HG03045 (cell line): Measurements from ENCODE around the gene FAF2.
A peak's percentile ranks its signal among the peaks of the same experiment; 100 is the strongest.
"Not testable (repeated sequence)": the region's sequence is repeated elsewhere in the genome, so short reads cannot be mapped to it uniquely, and the experiment has no call there.

Source experiments
- ATAC-seq: cut with Tn5 transposase; IDR thresholded peaks from one replicate; pipeline ENCODE4 v1.9.1; 2021; ENCODE audit warnings: mild to moderate bottlenecking, moderate library complexity; ENCODE audit not compliant: unreplicated experiment

Gene FAF2

GRCh38 chr5:176416965-176417364, 31.2 kb upstream of the FAF2 start:
- no peak for ATAC-seq

DNA sequence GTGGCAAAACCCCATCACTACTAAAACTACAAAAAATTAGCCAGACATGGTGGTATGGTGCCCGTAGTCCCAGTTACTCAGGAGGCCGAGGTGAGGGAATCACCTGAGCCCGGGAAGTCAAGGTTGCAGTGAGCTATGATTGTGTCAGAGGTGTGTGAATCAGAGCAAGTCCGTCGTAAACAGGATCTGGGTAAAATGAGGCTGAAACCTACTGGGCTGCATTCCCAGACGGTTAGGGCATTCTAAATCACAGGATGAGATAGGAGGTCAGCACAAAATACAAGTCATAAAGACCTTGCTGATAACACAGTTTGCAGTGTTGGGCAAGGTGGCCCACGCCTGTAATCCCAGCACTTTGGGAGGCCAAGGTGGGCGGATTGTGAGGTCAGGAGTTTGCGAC, 29.9 kb upstream of the FAF2 start:
- ATAC-seq: no peak

DNA sequence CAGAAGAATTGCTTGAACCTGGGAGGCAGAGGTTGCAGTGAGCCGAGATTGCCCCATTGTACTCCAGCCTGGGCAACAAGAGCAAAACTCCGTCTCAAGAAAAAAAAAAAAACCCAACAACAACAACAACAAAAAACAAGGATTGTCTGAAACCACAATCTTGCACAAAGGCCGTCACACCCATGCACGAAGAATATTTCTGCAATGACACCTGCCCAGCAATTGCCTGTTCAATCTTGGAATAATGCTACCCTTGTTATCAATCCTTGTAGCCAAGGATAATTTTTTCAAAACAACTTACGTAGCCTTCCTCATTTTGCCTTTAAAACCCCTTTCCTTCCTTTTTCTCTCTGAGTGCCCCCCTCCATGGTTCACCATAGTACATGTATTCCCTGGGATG, 28.1 kb upstream of the FAF2 start:
- ATAC-seq: no peak

DNA sequence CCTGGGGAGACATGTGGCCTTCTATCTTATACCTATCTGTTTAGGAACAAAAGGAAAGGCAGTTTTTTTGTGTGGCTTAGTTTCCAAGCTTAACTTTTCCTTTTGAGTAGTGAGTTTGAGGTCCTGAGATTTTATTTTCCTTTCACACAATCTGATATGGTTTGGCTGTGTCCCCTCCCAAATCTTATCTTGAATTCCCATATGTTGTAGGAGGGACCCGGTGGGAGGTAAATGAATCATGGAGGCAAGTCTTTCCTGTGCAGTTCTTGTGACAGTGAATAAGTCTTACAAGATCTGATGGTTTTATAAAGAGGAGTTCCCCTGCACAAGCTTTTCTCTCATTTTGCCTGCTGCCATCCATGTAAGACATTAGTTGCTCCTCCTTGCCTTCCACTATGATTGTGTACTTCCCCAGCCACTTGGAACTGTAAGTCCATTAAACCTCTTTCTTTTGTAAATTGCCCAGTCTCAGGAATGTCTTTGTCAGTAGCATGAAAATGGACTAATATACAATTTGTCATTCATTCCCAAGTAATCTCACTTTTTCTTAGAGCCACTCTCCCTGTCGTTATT, 27.1 kb upstream of the FAF2 start:
- ATAC-seq: no peak

DNA sequence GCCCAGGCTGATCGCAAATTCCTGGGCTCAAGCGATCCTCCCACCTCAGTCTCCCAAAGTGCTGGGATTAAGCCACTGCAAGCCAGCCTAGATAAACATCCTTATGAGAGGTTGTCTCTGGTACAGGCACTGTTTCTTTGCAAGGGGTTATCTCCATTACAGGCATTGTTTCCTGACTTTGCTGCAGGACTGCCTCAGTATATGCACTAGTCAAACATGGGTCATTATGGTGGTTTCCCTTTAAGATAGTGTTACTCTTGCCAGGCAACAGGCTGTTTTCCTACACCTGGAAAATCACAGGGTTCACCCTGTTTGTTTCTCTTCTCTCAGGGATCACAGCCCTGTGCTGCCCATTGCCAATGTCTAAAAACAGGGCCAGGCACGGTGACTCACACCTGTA, 24.0 kb upstream of the FAF2 start:
- no peak for ATAC-seq

- no peak for ATAC-seq
Observed at GRCh38 chr5:176425138-176425537, 23.0 kb upstream of the FAF2 start.

GRCh38 chr5:176425791-176426190, 22.4 kb upstream of the FAF2 start:
- no peak for ATAC-seq

DNA sequence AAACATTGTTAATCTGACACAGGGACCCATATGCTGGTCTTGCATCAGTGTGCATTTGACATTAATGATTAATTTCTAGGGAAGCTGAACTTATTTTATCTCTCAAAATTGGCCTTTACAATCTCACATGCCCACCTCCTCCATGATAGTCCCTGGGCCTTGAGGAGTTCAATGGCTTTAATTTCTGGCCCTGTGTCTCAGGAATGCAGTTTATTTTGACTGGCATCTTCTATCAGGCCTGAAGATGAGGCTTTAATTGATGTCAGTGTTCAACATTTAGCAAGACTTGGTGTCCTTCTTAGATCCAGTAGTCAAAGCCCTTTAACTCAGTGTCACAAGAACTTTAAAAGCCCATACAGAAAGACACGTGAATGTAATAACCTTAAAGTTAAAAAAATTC, 21.3 kb upstream of the FAF2 start:
- no peak for ATAC-seq

DNA sequence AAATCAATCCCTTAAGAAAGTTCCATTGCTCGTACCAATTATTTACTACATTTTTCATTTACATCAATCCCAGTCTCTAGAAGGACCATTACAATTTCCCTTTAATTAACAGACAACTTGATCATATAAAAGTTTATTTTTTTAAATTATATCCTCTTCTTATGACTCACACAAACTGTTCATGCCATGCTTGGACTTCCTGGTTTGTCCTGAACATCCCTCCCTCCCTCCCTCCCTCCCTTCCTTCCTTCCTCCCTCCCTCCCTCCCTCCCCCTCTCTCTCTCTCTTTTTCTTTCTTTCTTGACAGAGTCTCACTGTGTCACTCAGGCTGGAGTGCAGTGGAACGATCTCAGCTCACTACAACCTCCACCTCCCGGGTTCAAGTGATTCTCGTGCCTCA, 20.2 kb upstream of the FAF2 start:
- ATAC-seq: no peak

DNA sequence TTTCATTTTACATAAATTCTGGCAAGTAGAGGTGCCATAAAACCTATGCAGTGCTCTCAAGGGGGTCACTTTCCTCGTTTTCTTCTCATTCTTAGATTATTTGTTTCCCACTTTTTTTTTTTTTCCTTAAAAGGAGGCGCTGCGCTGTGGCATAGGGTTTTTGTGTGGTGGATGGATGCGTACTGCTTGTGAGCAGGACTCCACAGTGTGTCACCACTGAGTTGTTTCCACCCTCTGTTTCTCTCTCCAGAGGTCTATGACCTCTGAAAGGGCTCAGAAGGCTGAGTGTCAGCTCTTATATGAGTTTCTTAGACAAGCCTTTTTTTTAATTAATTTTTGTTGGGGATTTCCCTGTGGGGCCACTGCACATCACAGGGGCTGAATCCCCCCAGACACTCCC, 18.2 kb upstream of the FAF2 start:
- ATAC-seq: no peak

DNA sequence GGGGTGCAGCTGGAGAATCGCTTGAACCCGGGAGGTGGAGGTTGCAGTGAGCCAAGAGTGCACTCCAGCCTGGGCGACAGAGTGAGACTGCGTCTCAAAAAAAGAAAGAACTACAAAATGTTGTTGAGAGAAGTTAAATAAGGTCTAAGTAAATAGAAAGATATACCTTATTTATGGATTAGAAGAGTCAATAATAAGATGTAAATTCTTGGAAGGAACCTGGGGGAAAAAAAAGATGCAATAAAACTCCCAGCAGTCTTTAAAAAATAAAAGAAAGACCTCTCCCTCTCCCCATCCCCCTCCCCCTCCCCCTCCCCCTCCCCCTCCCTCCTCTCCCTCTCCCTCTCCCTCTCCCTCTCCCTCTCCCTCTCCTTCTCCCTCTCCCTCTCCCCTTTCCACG, 15.5 kb upstream of the FAF2 start:
- ATAC-seq: no peak

GRCh38 chr5:176436656-176437055, 11.5 kb upstream of the FAF2 start:
- ATAC-seq: no peak

DNA sequence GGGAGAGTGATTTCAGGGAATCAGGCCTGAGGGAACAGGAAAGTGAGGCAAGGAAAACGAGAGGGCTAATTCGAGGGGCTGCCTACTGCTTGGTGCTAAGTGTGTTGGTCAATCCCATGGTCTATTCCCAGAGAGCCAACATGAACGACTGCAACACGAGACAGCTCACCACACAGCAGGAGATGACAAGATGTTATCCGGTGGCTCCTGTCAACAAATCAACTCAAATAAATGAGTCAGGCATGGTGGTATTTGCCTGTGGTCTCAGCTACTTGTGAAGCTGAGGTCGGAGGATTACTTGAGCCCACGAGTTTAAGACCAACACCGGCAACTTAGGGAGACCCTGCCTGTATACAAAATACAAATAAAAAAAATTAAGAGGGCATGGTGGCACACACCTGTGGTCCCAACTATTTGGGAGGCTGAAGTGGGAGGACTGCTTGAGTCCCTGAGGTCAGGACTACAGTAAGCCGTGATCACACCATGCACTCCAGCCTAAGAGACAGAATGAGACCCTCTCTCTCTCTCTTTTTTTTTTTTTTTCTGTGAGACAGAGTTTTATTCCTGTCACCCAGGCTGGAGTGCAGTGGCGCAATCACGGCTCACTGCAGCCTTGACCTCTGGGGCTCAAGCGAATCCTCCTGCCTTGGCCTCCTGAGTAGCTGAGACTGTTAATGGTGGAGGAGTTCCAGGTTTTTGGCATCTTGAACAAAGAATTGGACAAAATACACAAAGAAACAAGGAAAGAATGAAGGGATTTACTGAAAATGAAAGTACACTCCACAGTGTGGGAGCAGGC, 9.0 kb upstream of the FAF2 start:
- ATAC-seq: no peak

DNA sequence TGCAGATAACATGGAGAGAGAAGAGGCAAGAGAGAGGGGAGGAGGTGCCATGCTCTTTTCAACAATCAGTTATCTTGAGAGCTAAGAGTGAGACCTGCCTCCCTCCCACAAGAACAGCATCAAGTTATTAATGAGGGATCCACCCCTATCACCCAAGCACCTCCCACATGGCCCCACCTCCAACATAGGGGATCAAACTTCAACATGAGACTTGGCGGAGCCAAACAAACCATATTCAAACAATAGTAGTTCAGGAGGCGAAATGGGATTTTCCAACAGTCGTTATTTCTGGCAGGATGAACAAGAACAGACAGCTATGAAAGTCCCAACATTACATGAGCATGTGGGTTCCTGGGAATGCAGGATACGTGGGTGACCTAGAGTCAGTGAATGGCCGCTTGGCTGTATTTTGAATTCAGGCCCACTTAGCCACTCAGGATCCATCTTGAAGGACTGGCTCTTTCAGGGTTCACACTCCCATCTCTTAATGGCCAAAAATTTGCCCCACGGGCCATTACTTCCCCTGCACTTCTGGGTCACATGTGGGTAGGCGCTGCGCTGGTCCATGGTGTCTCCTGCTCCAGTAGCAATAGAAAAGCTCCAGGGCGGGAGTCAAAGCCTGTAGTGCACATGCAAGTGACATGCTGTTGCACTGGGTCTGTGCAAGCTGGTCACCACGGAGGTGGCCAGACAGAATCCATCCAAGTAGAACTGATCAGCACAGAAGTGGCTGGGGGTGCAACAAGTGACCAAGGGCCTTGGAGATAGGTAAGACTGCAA, 7.1 kb upstream of the FAF2 start:
- ATAC-seq: no peak

DNA sequence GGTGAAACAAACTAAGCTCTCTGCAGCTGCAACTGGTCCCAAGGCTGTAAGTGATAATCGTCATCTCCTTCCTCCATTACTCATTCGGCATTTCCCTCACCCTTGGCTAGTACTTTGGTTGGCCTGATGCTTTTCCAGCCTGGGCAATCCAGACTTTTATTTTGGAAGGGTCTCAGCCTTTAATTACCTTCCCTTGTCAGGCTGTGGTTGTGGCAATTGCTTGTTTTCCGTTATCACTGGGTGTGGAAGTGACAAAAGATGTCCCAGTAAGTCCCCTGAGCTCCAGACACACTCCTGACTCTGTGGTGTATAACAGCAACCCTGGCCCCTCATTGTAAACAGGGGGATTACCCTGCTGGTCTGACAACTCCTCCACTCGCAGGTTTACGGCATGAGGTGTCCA, 6.3 kb upstream of the FAF2 start:
- ATAC-seq: no peak

DNA sequence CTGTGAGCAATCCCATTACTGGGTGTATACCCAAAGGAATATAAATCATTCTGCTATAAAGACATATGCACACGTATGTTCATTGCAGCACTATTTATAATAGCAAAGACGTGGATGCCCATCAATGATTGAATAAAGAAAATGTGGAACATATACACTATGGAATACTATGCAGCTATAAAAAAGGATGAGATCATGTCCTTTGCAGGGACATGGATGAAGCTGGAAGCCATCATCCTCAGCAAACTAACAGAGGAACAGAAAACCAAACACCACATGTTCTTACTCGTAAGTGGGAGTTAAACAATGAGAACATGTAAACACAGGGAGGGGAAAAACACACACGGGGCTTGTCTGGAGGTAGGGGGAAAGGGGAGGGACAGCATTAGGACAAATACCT, 5.3 kb upstream of the FAF2 start:
- not testable (repeated sequence) for ATAC-seq

DNA sequence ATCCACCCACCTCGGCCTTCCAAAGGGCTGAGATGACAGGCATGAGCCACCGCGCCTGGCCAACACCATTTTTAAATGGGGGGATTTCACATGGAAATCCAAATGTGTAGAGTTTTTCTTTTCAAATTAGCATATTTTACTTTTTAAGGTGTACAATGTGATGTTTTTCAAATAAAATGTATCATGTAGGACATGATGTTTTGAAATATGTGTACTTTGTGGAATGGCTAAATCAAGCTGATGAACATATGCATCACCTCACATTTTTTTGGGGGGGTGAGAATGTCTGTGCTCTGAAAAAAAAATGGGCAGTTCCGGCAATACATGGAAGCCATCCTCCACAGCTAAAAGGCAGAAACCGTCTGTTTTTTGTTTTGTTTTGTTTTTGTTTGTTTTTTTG, 3.4 kb upstream of the FAF2 start:
- no peak for ATAC-seq

DNA sequence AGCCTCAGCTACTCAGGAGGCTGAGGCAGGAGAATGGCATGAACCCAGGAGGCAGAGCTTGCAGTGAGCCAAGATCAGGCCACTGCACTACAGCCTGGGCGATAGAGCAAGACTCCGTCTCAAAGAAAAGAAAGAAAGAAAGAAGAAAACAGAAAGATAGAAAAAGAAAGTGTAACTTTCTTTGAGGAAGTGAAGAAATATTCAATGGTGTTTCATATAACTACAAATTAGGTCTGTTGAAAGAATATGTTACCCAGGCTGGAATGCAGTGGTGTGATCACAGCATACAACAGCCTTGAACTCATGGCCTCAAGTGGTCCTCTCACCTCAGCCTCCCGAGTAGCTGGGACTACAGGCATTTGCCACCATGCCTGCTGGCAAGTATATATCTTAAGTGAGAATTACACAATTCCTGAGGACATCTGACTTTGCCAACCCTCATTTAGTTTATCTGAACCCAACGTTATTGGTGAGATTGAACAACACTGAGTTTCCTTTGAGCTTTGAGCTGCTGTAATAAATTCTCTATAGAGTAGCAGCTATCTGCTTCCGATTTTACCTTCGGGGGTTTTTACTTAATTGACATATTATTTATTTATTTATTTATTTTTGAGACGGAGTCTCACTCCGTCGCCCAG, 2.0 kb upstream of the FAF2 start:
- ATAC-seq: no peak

- ATAC-seq: no peak
Observed at GRCh38 chr5:176446884-176447590, 1.1 kb upstream of the FAF2 start.

DNA sequence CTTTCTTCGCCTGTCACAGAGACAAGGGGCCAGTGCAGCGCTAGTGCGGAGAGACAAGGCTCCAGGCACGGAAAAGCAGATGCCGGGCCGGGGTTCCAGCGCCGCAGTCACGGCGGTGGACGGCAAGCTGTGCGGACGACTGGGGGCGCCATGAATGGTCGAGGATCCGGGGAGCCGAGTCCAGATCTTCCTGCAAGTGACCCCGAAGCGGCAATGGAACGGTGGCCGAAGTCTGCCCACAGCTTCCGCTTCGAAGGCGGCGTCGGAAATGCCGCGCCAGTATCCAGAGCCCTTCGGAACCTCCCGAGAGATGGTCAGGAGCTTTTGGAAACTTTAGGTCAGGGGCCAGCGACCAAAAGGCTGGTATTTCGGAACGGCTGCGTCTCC, 601 bp upstream of the FAF2 start:
- peak; percentile 22 for ATAC-seq

GRCh38 chr5:176450077-176450476, 1.9 kb downstream of the FAF2 start:
- no peak for ATAC-seq
